Esophagus squamous epithelium (tissue), 5 donors: ENCODE measurements around the gene ENTREP3. TPM values are rescaled to one million over a fixed set of nuclear protein-coding genes. Genes with fewer than 3 reads are reported as not detected.
A peak's percentile ranks its signal among the peaks of the same experiment; 100 is the strongest.
"Not testable (repeated sequence)": the region's sequence is repeated elsewhere in the genome, so short reads cannot be mapped to it uniquely, and the experiment has no call there.

Experiments used
- DNase-seq: peaks from one replicate; lab custom pipeline; 2025; lab: John Stamatoyannopoulos, UW
- H3K27ac ChIP-seq, 4 donors: fragments of 200-600 bp; sonication (generic); one replicate each; pipeline ENCODE4 v1.5.1; 2016 to 2019; ENCODE audit warnings: mild to moderate bottlenecking in 1 of 4
- H3K27me3 ChIP-seq, 4 donors: fragments of 200-600 bp; sonication (generic); 1 replicate in 3 of 4; 2 replicates in 1 of 4; pipeline versions ENCODE4 v1.5.1 to v1.6.0; 2017 to 2021; ENCODE audit warnings: antibody characterized with exemption in 1 of 4
- H3K36me3 ChIP-seq, 3 donors: fragments of 200-600 bp; sonication (generic); one replicate each; pipeline ENCODE4 v1.5.1; 2016 to 2019
- H3K4me1 ChIP-seq, 3 donors: fragments of 200-600 bp; sonication (generic); one replicate each; pipeline ENCODE4 v1.5.1; 2017 to 2019
- H3K4me3 ChIP-seq, 4 donors: fragments of 200-600 bp; sonication (generic); 1 replicate in 3 of 4; 2 replicates in 1 of 4; pipeline ENCODE4 v1.5.1; 2016 to 2019; ENCODE audit warnings: mild to moderate bottlenecking in 2 of 4, moderate library complexity in 1 of 4
- H3K9me3 ChIP-seq, 3 donors: fragments of 200-600 bp; sonication (generic); one replicate each; pipeline ENCODE4 v1.5.1; 2016 to 2019
- POLR2A ChIP-seq, 4 donors: fragments of 450-650 bp; IDR thresholded peaks; one replicate each; pipeline ENCODE4 v1.6.1; 2017; ENCODE audit warnings: antibody characterized with exemption in 4 of 4, mild to moderate bottlenecking in 4 of 4, moderate library complexity in 3 of 4
- WGBS, 2 donors: methylation state at CpG; one replicate each; pipeline ENCODE4 v1.1.5; 2018; 5-methylcytosine and 5-hydroxymethylcytosine counted together
- intact Hi-C: fragments of 100-400 bp; cut with DNase I; formaldehyde crosslinking; loops from one replicate; pipeline ENCODE4 v1.15.0; 2022
- total RNA-seq, 4 donors: library from RNA; depleted of rRNA; stranded (reverse); fragments of >200 nt; gene quantifications; one replicate each; pipeline ENCODE4 v1.1.0, GENCODE V29; 2016
- TF ChIP-seq, protein P1 (sequence below), 6 experiments: fragments of 450-650 bp in 4 of 6; fragments of 200-600 bp in 2 of 6; sonication (generic) in 2 of 6; IDR thresholded peaks; one replicate each; pipeline ENCODE4 v1.5.1; 2016 to 2019; ENCODE audit warnings: antibody characterized with exemption in 6 of 6, mild to moderate bottlenecking in 4 of 6, moderate library complexity in 4 of 6
- donor health status: DM: yes; HTN: yes; CAD: no.

ENTREP3 gene
- total RNA-seq, 4 donors from 2014 or later: 10.5 to 27.9 (median 16.1) TPM

DNA sequence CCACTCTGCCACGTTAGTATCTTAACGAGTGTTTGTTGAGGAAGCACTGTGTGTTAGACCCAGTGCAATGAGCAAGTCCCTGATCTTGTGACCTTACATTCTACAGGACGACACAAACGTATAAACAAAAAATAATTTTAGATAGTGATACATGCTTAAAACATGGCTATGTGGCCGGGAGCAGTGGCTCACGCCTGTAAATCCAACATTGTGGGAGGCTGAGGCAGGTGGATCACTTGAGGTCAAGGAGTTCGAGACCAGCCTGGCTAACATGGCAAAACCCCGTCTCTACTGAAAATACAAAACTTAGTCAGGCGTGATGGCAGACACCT is 27.2 kb downstream of the ENTREP3 start:
- no peaks in the 10 kb centered on the region for H3K27me3 ChIP-seq
- no peaks in the 10 kb centered on the region for H3K36me3 ChIP-seq
- intact Hi-C loops: no loop called here
- no peak for DNase-seq
- no peaks in the 10 kb centered on the region for H3K9me3 ChIP-seq
- peak overlapping the region; percentile 43 to 73 (median 70) for H3K4me3 ChIP-seq
- peak overlapping the region; percentile 77 to 93 (median 90) for H3K27ac ChIP-seq
- WGBS, 2 donors: 45 to 52% methylated on average over 8 to 9 of the region's 9 CpGs
- peaks cover 14 to 51% (median 21%) of the 10 kb centered on the region in 3 donors for H3K4me1 ChIP-seq
- TF ChIP-seq, protein P1, sequence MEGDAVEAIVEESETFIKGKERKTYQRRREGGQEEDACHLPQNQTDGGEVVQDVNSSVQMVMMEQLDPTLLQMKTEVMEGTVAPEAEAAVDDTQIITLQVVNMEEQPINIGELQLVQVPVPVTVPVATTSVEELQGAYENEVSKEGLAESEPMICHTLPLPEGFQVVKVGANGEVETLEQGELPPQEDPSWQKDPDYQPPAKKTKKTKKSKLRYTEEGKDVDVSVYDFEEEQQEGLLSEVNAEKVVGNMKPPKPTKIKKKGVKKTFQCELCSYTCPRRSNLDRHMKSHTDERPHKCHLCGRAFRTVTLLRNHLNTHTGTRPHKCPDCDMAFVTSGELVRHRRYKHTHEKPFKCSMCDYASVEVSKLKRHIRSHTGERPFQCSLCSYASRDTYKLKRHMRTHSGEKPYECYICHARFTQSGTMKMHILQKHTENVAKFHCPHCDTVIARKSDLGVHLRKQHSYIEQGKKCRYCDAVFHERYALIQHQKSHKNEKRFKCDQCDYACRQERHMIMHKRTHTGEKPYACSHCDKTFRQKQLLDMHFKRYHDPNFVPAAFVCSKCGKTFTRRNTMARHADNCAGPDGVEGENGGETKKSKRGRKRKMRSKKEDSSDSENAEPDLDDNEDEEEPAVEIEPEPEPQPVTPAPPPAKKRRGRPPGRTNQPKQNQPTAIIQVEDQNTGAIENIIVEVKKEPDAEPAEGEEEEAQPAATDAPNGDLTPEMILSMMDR (IDR thresholded peaks at IDR 0.05): no peak
- no peak for TF ChIP-seq POLR2A (IDR thresholded peaks at IDR 0.05)

DNA sequence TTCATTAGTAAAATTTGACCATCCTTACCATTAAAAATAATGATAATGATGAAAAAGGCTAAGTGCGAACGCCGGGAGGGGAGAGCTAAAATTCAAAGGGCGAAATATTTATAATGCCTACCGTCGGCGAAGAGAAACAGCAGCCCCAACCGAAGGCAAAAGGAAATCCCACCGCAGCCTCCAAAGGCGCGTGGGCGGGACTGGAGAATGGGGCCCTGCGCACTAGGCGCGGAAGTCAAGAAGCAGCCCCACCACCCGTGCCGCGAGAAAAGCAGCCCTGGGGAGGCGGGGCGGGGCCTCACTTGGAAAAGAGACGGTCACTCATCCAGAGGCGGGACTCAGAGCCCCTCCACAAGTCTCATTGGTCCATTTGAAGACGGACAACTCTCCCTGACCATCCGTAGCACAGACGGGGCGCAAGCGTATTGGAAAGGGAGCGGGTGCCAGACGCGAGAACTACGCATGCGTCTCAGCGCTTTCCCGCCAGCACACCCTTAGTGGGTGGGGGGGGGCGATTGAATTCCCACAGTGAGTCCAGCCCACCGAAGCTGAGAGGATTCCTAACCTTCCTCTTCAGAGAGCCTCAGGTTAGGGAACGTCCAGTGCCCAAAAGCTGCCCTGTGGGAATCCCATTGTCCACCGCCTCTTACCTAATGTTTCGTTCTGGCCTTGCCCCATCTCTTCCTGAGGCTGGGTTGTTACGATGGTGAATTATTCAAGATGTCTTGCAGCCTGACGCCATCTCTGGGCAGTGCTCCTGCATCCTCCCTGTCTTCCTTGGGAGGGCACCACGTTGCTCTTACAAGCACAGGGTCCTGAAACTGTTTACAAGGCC is 27.8 kb downstream of the ENTREP3 start:
- TF ChIP-seq, protein P1 (IDR thresholded peaks at IDR 0.05): peak in 1 of 6 experiments; percentile 7
- TF ChIP-seq POLR2A (IDR thresholded peaks at IDR 0.05): peak in 2 of 4 donors; percentile 62 to 71
- Histone ChIP-seq H3K27me3 (no peaks in the 10 kb centered on the region), H3K27ac (peak overlapping the region; percentile 77 to 93 (median 92)), H3K36me3 (no peaks in the 10 kb centered on the region), H3K4me3 (peak overlapping the region; percentile 43 to 73 (median 70)), H3K4me1 (peaks cover 14 to 51% (median 21%) of the 10 kb centered on the region in 3 donors), H3K9me3 (no peaks in the 10 kb centered on the region)
- DNase-seq: peak; percentile 92
- 0 to 2% methylated on average over 24 to 29 of the region's 42 CpGs for WGBS, 2 donors
- intact Hi-C loops: no loop called here

DNA sequence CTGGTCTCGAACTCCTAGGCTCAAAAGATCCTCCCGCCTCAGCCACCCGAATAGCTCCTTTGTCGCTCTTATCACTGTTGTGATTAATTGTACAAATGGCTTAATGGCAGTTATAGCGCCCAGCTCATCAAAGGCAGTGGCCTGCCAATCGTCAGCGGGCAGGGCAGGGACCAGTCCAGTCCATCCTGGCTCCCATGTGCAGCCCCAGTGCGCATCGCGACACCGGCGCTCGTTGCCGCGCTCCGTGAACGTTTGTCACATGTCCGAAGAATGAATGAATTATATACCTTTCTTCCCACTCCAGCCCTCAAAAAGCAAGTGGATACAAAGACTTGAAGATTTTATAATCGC is 28.4 kb downstream of the ENTREP3 start:
- Histone ChIP-seq H3K9me3 (no peaks in the 10 kb centered on the region), H3K4me1 (peaks cover 14 to 45% (median 17%) of the 10 kb centered on the region in 3 donors), H3K27me3 (no peaks in the 10 kb centered on the region), H3K4me3 (peak overlapping the region; percentile 43 to 73 (median 70)), H3K36me3 (no peaks in the 10 kb centered on the region), H3K27ac (peak overlapping the region; percentile 77 to 93 (median 92))
- WGBS, 2 donors: 2% methylated on average over 6 to 19 of the region's 19 CpGs
- DNase-seq: no peak
- intact Hi-C loops: no loop called here
- no peak for TF ChIP-seq POLR2A (IDR thresholded peaks at IDR 0.05)
- TF ChIP-seq, protein P1 (IDR thresholded peaks at IDR 0.05): no peak

DNA sequence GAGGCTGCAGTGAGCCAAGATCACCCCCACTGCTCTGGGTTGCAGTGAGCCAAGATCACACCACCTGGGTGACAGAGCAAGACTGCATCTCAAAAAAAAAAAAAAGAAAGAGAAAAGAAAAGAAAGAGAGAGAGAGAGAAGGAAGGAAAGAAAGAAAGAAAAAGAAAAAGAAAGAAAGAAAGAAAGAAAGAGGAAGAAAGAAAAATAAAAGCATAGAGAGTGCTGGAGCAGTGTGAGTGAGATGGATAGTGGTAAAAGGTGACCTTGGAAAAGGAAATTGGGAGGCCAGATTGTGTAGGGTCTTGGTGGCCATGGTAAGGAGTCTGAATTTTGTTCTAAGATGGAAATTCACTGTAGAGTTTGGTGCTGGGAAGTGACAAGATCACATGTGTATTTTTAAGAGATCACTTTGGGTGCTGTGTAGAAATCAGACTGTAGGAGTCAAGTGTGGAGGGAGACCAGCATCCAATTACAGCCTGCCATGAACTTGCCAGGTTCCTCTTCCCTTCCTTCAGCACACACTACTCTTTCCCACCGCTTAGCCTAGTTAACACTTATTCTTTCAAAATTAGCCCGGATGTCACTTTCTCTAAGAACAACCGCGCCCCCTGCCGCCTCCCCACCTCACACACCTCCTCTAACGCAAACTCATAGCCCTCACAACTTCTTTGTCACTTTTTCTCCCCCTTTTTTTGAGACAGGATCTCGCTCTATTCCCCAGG is 28.9 kb downstream of the ENTREP3 start:
- no peak for TF ChIP-seq POLR2A (IDR thresholded peaks at IDR 0.05)
- TF ChIP-seq, protein P1 (IDR thresholded peaks at IDR 0.05): peak; percentile 38 to 66 (median 60)
- intact Hi-C loops: no loop called here
- no peak for DNase-seq
- Histone ChIP-seq H3K4me3 (peak overlapping the region; percentile 43 to 73 (median 70)), H3K9me3 (no peaks in the 10 kb centered on the region), H3K4me1 (peaks cover 14 to 41% (median 17%) of the 10 kb centered on the region in 3 donors), H3K36me3 (no peaks in the 10 kb centered on the region), H3K27ac (peak overlapping the region; percentile 77 to 93 (median 92)), H3K27me3 (no peaks in the 10 kb centered on the region)
- 0 to 1% methylated on average over 7 of the region's 7 CpGs for WGBS, 2 donors

DNA sequence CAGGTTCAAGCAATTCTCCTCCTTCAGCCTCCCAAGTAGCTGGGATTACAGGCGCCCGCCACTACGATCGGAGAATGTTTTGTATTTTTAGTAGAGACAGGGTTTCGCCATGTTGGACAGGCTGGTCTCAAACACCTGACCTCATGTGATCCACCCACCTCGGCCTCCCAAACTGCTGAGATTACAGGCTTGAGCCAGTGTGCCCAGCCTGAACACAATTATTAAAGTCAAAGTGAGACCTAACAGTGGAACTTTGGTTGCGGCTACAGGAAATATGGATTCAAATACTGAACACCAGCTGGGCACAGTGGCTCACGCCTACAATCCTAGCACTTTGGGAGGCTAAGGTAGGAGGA is 29.9 kb downstream of the ENTREP3 start:
- H3K4me3 ChIP-seq, intact Hi-C loops, H3K27me3 ChIP-seq, H3K36me3 ChIP-seq, H3K9me3 ChIP-seq, DNase-seq: not testable (repeated sequence)
- Histone ChIP-seq H3K4me1 (peaks cover 14 to 43% (median 17%) of the 10 kb centered on the region in 3 donors), H3K27ac (peak overlapping the region; percentile 17 to 92 (median 51))
- 88 to 93% methylated on average over 8 of the region's 8 CpGs for WGBS, 2 donors
